ENCODE results near the gene TFAP2E.

Gene TFAP2E

GRCh38 chr1:35573198-35574124, at the start of gene TFAP2E:
TSS of gene TFAP2E (plus strand) at chr1:35573314. CDS start at chr1:35573578, 264 bp downstream.
- DNase-seq (ENCODE audit: low read depth) = no peak

- DNase-seq (ENCODE audit: low read depth) = no peak
Observed at GRCh38 chr1:35524106-35524505, 49.0 kb upstream of the TFAP2E start.

- DNase-seq (ENCODE audit: low read depth) = no peak
Observed at GRCh38 chr1:35530168-35530567, 42.9 kb upstream of the TFAP2E start.

- no peak for DNase-seq (ENCODE audit: low read depth)
Observed at GRCh38 chr1:35530946-35531345, 42.2 kb upstream of the TFAP2E start.

DNA sequence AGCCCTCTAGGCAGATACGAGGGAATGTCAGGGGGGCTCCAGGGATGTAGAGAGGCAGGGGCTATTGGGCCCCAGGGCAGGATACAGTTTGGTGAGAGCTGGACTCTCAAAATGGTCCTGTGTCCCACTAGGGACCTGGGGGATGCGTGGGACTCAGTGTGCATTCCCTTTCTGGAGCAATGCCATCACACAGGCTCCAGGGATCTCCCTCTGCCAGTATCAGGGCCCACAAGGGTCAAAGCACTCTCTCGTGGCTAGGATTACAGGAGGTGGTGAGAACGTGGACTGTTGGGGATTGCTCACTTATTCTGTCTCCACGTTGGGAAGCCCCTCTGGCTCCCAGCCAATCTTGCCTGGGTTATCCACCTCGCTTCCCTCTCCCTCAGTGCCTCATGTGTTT, 41.7 kb upstream of the TFAP2E start:
- no peak for DNase-seq (ENCODE audit: low read depth)

GRCh38 chr1:35532497-35533223, 40.5 kb upstream of the TFAP2E start:
- DNase-seq (ENCODE audit: low read depth) = no peak

DNA sequence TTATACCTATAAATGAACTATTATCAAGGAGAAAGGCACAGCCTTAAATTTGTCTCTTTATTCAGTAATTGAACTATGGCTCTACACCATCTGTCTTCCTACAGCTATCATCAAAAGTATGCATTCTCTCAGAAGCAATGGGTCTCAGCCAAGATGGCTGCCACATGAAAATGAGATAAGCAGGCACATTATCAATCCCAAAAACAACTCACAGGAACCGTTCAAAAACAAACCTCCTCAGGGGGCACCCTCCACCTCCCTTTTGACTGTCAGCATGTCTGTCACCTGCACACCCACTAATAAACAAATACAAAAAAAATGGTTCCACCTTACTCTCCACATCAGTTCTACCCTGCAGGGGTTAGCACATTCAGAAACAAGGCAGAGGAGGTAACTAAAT, 39.5 kb upstream of the TFAP2E start:
- no peak for DNase-seq (ENCODE audit: low read depth)

GRCh38 chr1:35535243-35535642, 37.9 kb upstream of the TFAP2E start:
- no peak for DNase-seq (ENCODE audit: low read depth)

DNA sequence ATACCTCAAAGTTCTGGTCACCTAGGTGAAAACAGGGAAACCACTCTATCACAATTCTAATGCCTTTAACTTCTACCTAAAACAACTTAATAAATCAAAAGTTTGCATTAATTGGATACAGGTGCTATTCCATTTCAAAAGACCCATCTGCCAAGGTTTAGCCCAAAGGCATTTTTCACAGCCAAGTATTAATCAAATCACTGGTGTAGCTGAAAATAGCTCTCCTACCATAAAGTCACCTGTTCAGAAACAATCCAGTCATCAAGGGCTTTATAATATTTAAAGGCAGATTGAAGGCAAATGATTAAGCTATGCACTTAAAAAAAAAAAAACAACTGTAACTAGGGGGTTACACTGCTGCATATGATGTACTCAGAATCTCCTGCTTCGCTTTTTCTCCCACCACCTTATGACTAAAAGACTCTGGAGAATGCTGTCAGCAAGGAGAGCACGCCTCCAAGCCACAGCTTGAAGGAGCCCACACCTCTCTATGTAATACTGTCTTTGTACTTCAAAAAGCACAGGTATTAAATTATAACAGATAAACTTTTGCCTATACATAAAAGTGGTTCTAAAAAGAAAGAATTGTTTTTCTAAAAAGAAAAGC, 36.5 kb upstream of the TFAP2E start:
- DNase-seq (ENCODE audit: low read depth) = no peak

- no peak for DNase-seq (ENCODE audit: low read depth)
Observed at GRCh38 chr1:35537806-35538205, 35.3 kb upstream of the TFAP2E start.

DNA sequence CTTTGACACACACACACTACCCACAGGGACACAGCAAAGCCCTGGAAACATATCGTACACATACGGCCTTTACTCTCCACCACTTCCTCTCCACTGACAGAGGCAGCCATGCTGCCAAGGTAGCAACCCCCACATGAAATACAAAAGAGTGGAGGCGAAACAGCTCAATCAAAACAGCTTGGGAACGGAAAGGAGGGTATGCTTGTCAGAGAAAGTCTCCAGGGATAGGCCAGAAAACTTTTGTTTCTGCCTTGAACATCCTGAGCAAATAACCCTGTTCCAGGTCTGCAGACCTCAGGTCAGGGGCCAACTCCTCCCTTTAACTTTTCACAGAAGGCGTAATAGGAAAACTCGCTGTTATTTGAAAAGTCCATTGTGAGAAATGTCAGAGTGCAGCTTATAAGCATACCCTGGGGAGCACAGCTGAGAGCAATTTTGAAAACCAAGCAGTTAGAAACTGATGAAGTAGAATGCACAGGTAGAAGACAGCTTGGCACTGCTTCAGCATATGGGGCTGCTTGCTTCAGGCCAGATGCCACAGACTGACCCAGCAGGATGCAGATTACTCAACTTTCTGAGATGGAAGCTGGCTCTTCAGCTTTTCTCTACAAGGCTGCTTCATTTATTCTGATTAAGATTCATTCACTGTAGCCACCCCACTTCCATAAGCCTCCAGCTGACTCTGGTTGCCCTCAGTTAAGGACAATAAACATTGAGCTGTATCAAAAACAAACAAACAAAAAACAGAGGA, 33.9 kb upstream of the TFAP2E start:
- DNase-seq (ENCODE audit: low read depth) = no peak

DNA sequence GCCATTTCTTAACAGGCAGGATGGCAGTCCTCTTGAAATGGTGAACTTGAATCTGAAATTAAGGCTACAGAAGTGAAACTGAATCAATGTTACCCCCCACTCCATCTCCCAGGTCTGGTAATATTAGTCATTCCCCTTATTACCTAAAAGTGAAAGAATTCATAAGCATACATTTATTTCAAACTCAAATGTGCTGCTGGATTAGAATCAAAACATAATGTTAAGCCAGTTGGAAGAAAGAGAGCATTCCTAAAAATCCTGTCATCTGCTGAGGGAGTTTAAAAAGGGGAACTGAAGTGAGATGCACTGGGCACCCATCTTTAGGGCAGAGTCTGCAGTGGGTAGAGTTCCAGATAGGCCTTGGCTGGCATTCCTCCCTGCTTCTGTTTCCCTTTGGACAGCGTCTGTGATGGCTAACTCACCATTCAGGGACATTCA, 33.3 kb upstream of the TFAP2E start:
- peak; percentile 51 for DNase-seq (ENCODE audit: low read depth)

- DNase-seq (ENCODE audit: low read depth) = no peak
Observed at GRCh38 chr1:35544976-35545375, 28.1 kb upstream of the TFAP2E start.

GRCh38 chr1:35546614-35547013, 26.5 kb upstream of the TFAP2E start:
- no peak for DNase-seq (ENCODE audit: low read depth)

DNA sequence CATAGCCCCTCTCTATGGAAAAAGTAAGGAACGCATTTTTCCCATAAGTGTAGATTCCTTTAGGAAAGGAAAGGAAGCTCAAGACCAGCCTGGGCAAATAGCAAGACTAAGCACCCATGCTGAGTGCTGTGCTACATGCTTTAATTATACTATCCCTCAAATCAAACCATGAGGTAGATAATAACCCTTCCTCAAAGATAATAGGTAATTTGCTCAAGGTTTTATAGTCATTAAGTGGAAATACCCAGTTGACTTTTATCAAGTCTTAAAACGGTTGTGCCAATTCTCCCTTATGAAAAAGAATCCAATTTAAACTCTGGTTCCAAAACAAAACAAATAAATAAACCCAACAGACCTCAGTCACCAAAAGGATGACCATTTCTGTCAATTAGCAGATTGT, 19.3 kb upstream of the TFAP2E start:
- DNase-seq (ENCODE audit: low read depth) = no peak

GRCh38 chr1:35554266-35555211, 18.6 kb upstream of the TFAP2E start:
- DNase-seq (ENCODE audit: low read depth) = no peak

- no peak for DNase-seq (ENCODE audit: low read depth)
Observed at GRCh38 chr1:35555212-35555584, 17.9 kb upstream of the TFAP2E start.

DNA sequence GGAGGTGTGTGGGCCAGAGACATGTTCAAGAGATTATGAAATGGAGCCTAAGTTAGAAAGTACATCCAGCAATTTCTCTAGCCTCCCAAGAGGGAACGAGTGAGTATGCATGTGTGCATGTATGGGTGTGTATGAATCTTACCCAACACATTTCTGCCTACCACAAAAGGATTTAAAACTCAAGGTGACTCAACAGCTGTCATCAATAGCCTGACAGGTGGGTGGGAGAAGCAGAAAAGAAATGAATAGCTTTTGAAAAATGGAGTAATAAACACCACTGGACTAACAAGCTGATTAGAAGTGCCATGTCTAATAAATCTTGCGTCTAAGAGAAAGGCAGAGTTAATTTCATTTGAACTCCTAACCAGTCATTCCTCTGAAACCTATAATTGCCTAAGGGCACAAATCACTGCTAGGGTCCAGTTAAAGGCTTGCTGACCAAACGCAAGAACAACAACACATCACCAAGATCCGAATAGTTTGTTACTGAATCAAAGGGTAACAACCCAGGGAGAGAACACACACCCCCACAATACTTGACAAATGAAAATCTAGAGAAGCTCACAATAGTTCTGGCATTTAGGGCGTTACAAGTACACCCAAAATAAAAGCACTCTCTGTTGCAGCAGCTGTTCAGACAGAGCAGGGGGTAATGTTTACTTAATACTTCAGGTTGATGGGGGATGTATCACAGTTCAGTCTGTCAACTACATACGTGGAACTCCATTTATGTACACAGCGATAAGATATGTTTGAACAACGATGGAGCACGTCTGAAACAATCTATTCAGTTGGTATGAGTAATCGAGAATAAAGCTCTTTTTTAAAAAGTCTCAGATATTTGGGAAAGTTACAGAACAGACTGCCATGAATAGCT, 17.3 kb upstream of the TFAP2E start:
- DNase-seq (ENCODE audit: low read depth) = no peak

- no peak for DNase-seq (ENCODE audit: low read depth)
Observed at GRCh38 chr1:35556484-35557117, 16.5 kb upstream of the TFAP2E start.
